CD14-positive monocyte (primary cell): ENCODE data around the gene CKAP5. TPM values are rescaled to one million over a fixed set of nuclear protein-coding genes. Genes with fewer than 3 reads are reported as not detected.

Source experiments
- DNase-seq, 3 donors: peaks; one replicate each; pipeline ENCODE4 v3.0.0-alpha.2; 2011 to 2022
- H2AFZ ChIP-seq: 2 replicates; pipeline ENCODE4 v1.6.0; 2012; ENCODE audit warnings: mild to moderate bottlenecking, low read depth, low read length, inconsistent platforms; ENCODE audit not compliant: insufficient read depth, poor library complexity, severe bottlenecking
- H3K27ac ChIP-seq, 2 donors: 1 replicate in 1 of 2; 2 replicates in 1 of 2; pipeline ENCODE4 v1.5.1; 2012 to 2013; ENCODE audit warnings: low read length in 2 of 2, control low read depth in 1 of 2, inconsistent platforms in 1 of 2, low read depth in 1 of 2, mild to moderate bottlenecking in 1 of 2
- H3K27me3 ChIP-seq, 2 donors: one replicate each; pipeline versions ENCODE4 v1.6.0 to v1.6.1; 2011 to 2013; ENCODE audit warnings: low read length in 2 of 2; ENCODE audit not compliant: control insufficient read depth in 2 of 2, insufficient read depth in 2 of 2
- H3K36me3 ChIP-seq, 2 donors: replicated peaks in 1 of 2; 1 replicate in 1 of 2; 2 replicates in 1 of 2; pipeline versions ENCODE4 v1.5.1 to v1.6.1; 2012 to 2013; ENCODE audit warnings: low read length in 2 of 2, control low read depth in 1 of 2, inconsistent platforms in 1 of 2, mild to moderate bottlenecking in 1 of 2; ENCODE audit not compliant: insufficient read depth in 2 of 2, control insufficient read depth in 1 of 2
- H3K4me1 ChIP-seq, 2 donors: 1 replicate in 1 of 2; 2 replicates in 1 of 2; pipeline versions ENCODE4 v1.5.1 to v1.6.1; 2012 to 2013; ENCODE audit warnings: low read length in 2 of 2, control low read depth in 1 of 2, inconsistent platforms in 1 of 2, mild to moderate bottlenecking in 1 of 2, moderate library complexity in 1 of 2; ENCODE audit not compliant: insufficient read depth in 2 of 2, control insufficient read depth in 1 of 2
- H3K4me2 ChIP-seq: replicated peaks from 2 replicates; pipeline ENCODE3; 2012; ENCODE audit warnings: low read length, moderate library complexity, mild to moderate bottlenecking; ENCODE audit not compliant: poor library complexity, severe bottlenecking; ENCODE audit errors: extremely low read depth
- H3K4me3 ChIP-seq, 3 experiments: fragments of 200-600 bp in 1 of 3; sonication (generic) in 1 of 3; replicated peaks in 1 of 3; 1 replicate in 2 of 3; 2 replicates in 1 of 3; pipeline ENCODE4 v1.5.1; 2011 to 2013; ENCODE audit warnings: low read length in 3 of 3, mild to moderate bottlenecking in 3 of 3, control low read depth in 2 of 3, low read depth in 2 of 3, inconsistent platforms in 1 of 3, moderate library complexity in 1 of 3
- H3K79me2 ChIP-seq: 2 replicates; pipeline ENCODE4 v1.6.0; 2012; ENCODE audit warnings: mild to moderate bottlenecking, control low read depth, inconsistent platforms, low read length, moderate library complexity; ENCODE audit not compliant: insufficient read depth
- H3K9ac ChIP-seq: 2 replicates; pipeline ENCODE4 v1.6.0; 2017; ENCODE audit warnings: low read length, mild to moderate bottlenecking; ENCODE audit not compliant: insufficient read depth, poor library complexity, severe bottlenecking
- H3K9me3 ChIP-seq, 2 donors: replicated peaks in 1 of 2; 1 replicate in 1 of 2; 2 replicates in 1 of 2; pipeline versions ENCODE4 v1.5.1 to v1.6.1; 2012 to 2013; ENCODE audit warnings: low read length in 2 of 2, control low read depth in 1 of 2; ENCODE audit not compliant: control insufficient read depth in 1 of 2, insufficient read depth in 1 of 2
- H4K20me1 ChIP-seq: 2 replicates; pipeline ENCODE4 v1.6.0; 2012; ENCODE audit warnings: mild to moderate bottlenecking, low read length, control low read depth, moderate library complexity; ENCODE audit not compliant: insufficient read depth
- H3K27ac Mint-ChIP-seq, 7 donors: one replicate each; pipeline ENCODE4 v1.8.0; 2020; ENCODE audit warnings: mild to moderate bottlenecking in 7 of 7, mixed read lengths in 7 of 7, moderate library complexity in 6 of 7, inconsistent platforms in 2 of 7
- H3K27me3 Mint-ChIP-seq, 3 donors: one replicate each; pipeline ENCODE4 v1.8.0; 2021 to 2022; ENCODE audit warnings: low read depth in 3 of 3, mild to moderate bottlenecking in 3 of 3, mixed read lengths in 3 of 3, moderate library complexity in 3 of 3, inconsistent platforms in 1 of 3
- H3K36me3 Mint-ChIP-seq, 2 donors: one replicate each; pipeline ENCODE4 v1.8.0; 2020; ENCODE audit warnings: mixed read lengths in 2 of 2, inconsistent platforms in 1 of 2, mild to moderate bottlenecking in 1 of 2
- H3K4me1 Mint-ChIP-seq: one replicate; pipeline ENCODE4 v1.8.0; 2020; ENCODE audit warnings: mild to moderate bottlenecking, mixed read lengths
- H3K4me3 Mint-ChIP-seq, 2 donors: one replicate each; pipeline ENCODE4 v1.8.0; 2020; ENCODE audit warnings: mild to moderate bottlenecking in 2 of 2, mixed read lengths in 2 of 2, moderate library complexity in 1 of 2
- H3K9me3 Mint-ChIP-seq, 7 donors: one replicate each; pipeline ENCODE4 v1.8.0; 2020 to 2022; ENCODE audit warnings: mixed read lengths in 7 of 7, mild to moderate bottlenecking in 6 of 7, moderate library complexity in 6 of 7, inconsistent platforms in 2 of 7
- CTCF ChIP-seq: fragments of 200-600 bp; IDR thresholded peaks from one replicate; pipeline ENCODE4 v1.8.0; 2022; ENCODE audit warnings: antibody characterized with exemption, mild to moderate bottlenecking
- WGBS: methylation state at CpG from one replicate; pipeline ENCODE4 v1.1.5; 2013; ENCODE audit warnings: missing lambda C conversion rate; ENCODE audit not compliant: insufficient coverage; 5-methylcytosine and 5-hydroxymethylcytosine counted together
- intact Hi-C, 2 donors: fragments of 100-400 bp; cut with micrococcal nuclease; formaldehyde crosslinking; loops; one replicate each; pipeline versions ENCODE4 v1.15.0 to v1.15.1; 2023
- polyA plus RNA-seq, 3 donors: library from polyadenylated mRNA; depleted of rRNA in 1 of 3; unstranded in 2 of 3; stranded (reverse) in 1 of 3; fragments of 300-500 nt in 2 of 3; fragments of >200 nt in 1 of 3; fragmentation: Illumina TruSeq in 2 of 3; gene quantifications; 1 replicate in 2 of 3; 2 replicates in 1 of 3; pipeline ENCODE4 v1.2.3, GENCODE V29; 2012 to 2021

Gene CKAP5
- polyA plus RNA-seq, 3 donors: 6.4 to 10.2 (median 7.9) TPM

DNA sequence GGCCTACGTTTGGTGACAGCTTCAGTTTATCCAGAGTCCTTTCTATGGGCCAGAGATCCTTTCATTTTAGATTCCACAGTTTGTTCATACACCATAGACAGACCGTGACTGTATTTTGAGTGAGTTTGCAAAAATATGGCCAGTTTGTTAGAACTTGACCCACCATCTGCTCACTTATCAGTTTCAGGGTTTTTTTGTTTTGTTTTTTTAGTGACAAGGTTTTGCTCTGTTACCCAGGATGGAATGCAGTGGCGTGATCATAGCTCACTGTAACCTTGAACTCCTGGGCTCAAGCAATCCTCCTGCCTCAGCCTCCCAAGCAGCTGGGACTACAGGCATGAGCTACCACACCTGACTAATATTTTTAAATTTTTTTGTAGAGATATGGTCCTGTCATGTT, 9.1 kb upstream of the CKAP5 start:
- no peak overlapping the region for H3K4me3 Mint-ChIP-seq
- H3K9me3 Mint-ChIP-seq: no peaks in the 10 kb centered on the region
- no peaks in the 10 kb centered on the region for H3K36me3 Mint-ChIP-seq

GRCh38 chr11:46850829-46851380, 4.8 kb upstream of the CKAP5 start:
- peaks cover 10 to 12% of the 10 kb centered on the region in 2 donors for H3K4me1 ChIP-seq
- no peaks in the 10 kb centered on the region for H3K36me3 ChIP-seq
- no peak for TF ChIP-seq CTCF
- H3K4me3 ChIP-seq: no peak overlapping the region
- no peak overlapping the region for H3K9ac ChIP-seq
- Mint-ChIP-seq H3K36me3 (no peaks in the 10 kb centered on the region), H3K27ac (no peak overlapping the region), H3K4me3 (no peak overlapping the region), H3K9me3 (no peaks in the 10 kb centered on the region), H3K4me1 (peaks cover 11% of the 10 kb centered on the region), H3K27me3 (peaks cover 0 to 2% (median 2%) of the 10 kb centered on the region in 3 donors)
- no peak overlapping the region for H3K27ac ChIP-seq
- H2AFZ ChIP-seq: no peak overlapping the region
- intact Hi-C loops: no loop called here
- H3K9me3 ChIP-seq: no peaks in the 10 kb centered on the region
- H3K27me3 ChIP-seq: no peaks in the 10 kb centered on the region
- no peak overlapping the region for H3K4me2 ChIP-seq
- no peak for DNase-seq
- peaks cover 2% of the 10 kb centered on the region for H3K79me2 ChIP-seq
- WGBS: 81% methylated on average over 4 of the region's 10 CpGs
- no peaks in the 10 kb centered on the region for H4K20me1 ChIP-seq

More for the DNA sequence above, 9.1 kb upstream of the CKAP5 start:
- no peaks in the 10 kb centered on the region for H3K36me3 ChIP-seq
- H4K20me1 ChIP-seq: no peaks in the 10 kb centered on the region
- H3K79me2 ChIP-seq: no peaks in the 10 kb centered on the region
- no peak for TF ChIP-seq CTCF
- H3K27ac ChIP-seq: no peak overlapping the region
- peaks cover 0 to 9% (median 2%) of the 10 kb centered on the region in 3 donors for H3K27me3 Mint-ChIP-seq
- H3K4me2 ChIP-seq: no peak overlapping the region
- no CpG with 5 or more reads among the region's 3 CpGs for WGBS
- no peaks in the 10 kb centered on the region for H3K27me3 ChIP-seq
- no peak for DNase-seq
- peaks cover 43% of the 10 kb centered on the region for H3K4me1 Mint-ChIP-seq
- no peak overlapping the region for H3K27ac Mint-ChIP-seq
- no peak overlapping the region for H2AFZ ChIP-seq
- H3K4me3 ChIP-seq: no peak overlapping the region
- peaks cover 46% of the 10 kb centered on the region in 2 donors for H3K4me1 ChIP-seq
- no peaks in the 10 kb centered on the region for H3K9me3 ChIP-seq
- H3K9ac ChIP-seq: no peak overlapping the region
- intact Hi-C loops: no loop called here
